ENCODE results near the gene LIPG.

Gene LIPG

GRCh38 chr18:49546719-49547273 lies 15.1 kb upstream of the LIPG start:
- no peak for DNase-seq

- DNase-seq = no peak
Observed at GRCh38 chr18:49547701-49548100, 14.2 kb upstream of the LIPG start.

- no peak for DNase-seq
Observed at GRCh38 chr18:49548229-49548636, 13.6 kb upstream of the LIPG start.

- no peak for DNase-seq
Observed at GRCh38 chr18:49550621-49551339, 11.1 kb upstream of the LIPG start.

- no peak for DNase-seq
Observed at GRCh38 chr18:49553003-49553402, 8.9 kb upstream of the LIPG start.

- DNase-seq = no peak
Observed at GRCh38 chr18:49555641-49556040, 6.2 kb upstream of the LIPG start.

- no peak for DNase-seq
Observed at GRCh38 chr18:49558356-49558755, 3.5 kb upstream of the LIPG start.

- peak; percentile 14 for DNase-seq
Observed at GRCh38 chr18:49559326-49559931, 2.4 kb upstream of the LIPG start.

GRCh38 chr18:49560277-49560623 lies 1.6 kb upstream of the LIPG start:
- DNase-seq = no peak

- no peak for DNase-seq
Observed at GRCh38 chr18:49560624-49561288, 1.1 kb upstream of the LIPG start.

- DNase-seq = no peak
Observed at GRCh38 chr18:49562481-49563129, 748 bp downstream of the LIPG start.

- DNase-seq = peak; percentile 8
Observed at GRCh38 chr18:49563130-49563540, 1.3 kb downstream of the LIPG start.

- DNase-seq = no peak
Observed at GRCh38 chr18:49563701-49564517, 2.1 kb downstream of the LIPG start.

- no peak for DNase-seq
Observed at GRCh38 chr18:49564518-49564834, 2.6 kb downstream of the LIPG start.

- no peak for DNase-seq
Observed at GRCh38 chr18:49565101-49565500, 3.2 kb downstream of the LIPG start.

GRCh38 chr18:49565612-49566011 lies 3.8 kb downstream of the LIPG start:
- no peak for DNase-seq

- DNase-seq = no peak
Observed at GRCh38 chr18:49566217-49566770, 4.4 kb downstream of the LIPG start.

GRCh38 chr18:49566985-49567384 lies 5.1 kb downstream of the LIPG start:
- no peak for DNase-seq

GRCh38 chr18:49569724-49570123 lies 7.9 kb downstream of the LIPG start:
- DNase-seq = no peak

- no peak for DNase-seq
Observed at GRCh38 chr18:49570836-49571235, 9.0 kb downstream of the LIPG start.

- no peak for DNase-seq
Observed at GRCh38 chr18:49572611-49573345, 10.9 kb downstream of the LIPG start.

GRCh38 chr18:49573835-49574234 lies 12.0 kb downstream of the LIPG start:
- no peak for DNase-seq
